ENCODE data around the gene NT5DC4. TPM values are rescaled to one million over a fixed set of nuclear protein-coding genes. Genes with fewer than 3 reads are reported as not detected.
A peak's percentile ranks its signal among the peaks of the same experiment; 100 is the strongest.
"Not testable (repeated sequence)": the region's sequence is repeated elsewhere in the genome, so short reads cannot be mapped to it uniquely, and the experiment has no call there.

Gene NT5DC4
- total RNA-seq, 3 donors from 2014 or later = not detected

GRCh38 chr2:112713926-112714325 lies 6.9 kb upstream of the NT5DC4 start:
- intact Hi-C loops (cut with DNase I, micrococcal nuclease) = no loop called here
- Histone ChIP-seq H3K4me3 (no peak overlapping the region), H3K36me3 (ENCODE audit: low read depth) (no peaks in the 10 kb centered on the region), H3K9me3 (no peaks in the 10 kb centered on the region), H3K4me1 (ENCODE audit: low read depth) (no peaks in the 10 kb centered on the region)
- no peak for TF ChIP-seq CTCF (IDR thresholded peaks at IDR 0.05)
- ATAC-seq = no peak
- DNase-seq = no peak

- H3K4me1 ChIP-seq (ENCODE audit: low read depth) = no peaks in the 10 kb centered on the region
- no peaks in the 10 kb centered on the region for H3K36me3 ChIP-seq (ENCODE audit: low read depth)
- intact Hi-C loops (cut with DNase I, micrococcal nuclease) = no loop called here
- DNase-seq (no peak), ATAC-seq (no peak)
- TF ChIP-seq CTCF (IDR thresholded peaks at IDR 0.05) = no peak
- no peak overlapping the region for H3K4me3 ChIP-seq
- H3K9me3 ChIP-seq = no peaks in the 10 kb centered on the region
Measured at GRCh38 chr2:112714331-112714730, 6.5 kb upstream of the NT5DC4 start.

- Histone ChIP-seq H3K4me1 (ENCODE audit: low read depth) (no peaks in the 10 kb centered on the region), H3K9me3 (no peaks in the 10 kb centered on the region), H3K4me3 (no peak overlapping the region), H3K36me3 (ENCODE audit: low read depth) (no peaks in the 10 kb centered on the region)
- no peak for DNase-seq
- intact Hi-C loops (cut with DNase I, micrococcal nuclease) = no loop called here
- TF ChIP-seq CTCF (IDR thresholded peaks at IDR 0.05) = no peak
- peak; percentile 27 for ATAC-seq
Measured at GRCh38 chr2:112714836-112715631, 5.8 kb upstream of the NT5DC4 start.

- H3K4me3 ChIP-seq; H3K9me3 ChIP-seq; ATAC-seq; DNase-seq; intact Hi-C loops (cut with DNase I, micrococcal nuclease); H3K36me3 ChIP-seq (ENCODE audit: low read depth); H3K4me1 ChIP-seq (ENCODE audit: low read depth): not testable (repeated sequence)
Measured at GRCh38 chr2:112716094-112716493, 4.7 kb upstream of the NT5DC4 start.

- H3K9me3 ChIP-seq; DNase-seq; H3K4me1 ChIP-seq (ENCODE audit: low read depth); ATAC-seq; H3K4me3 ChIP-seq; intact Hi-C loops (cut with DNase I, micrococcal nuclease); H3K36me3 ChIP-seq (ENCODE audit: low read depth): not testable (repeated sequence)
Measured at GRCh38 chr2:112716826-112717352, 3.9 kb upstream of the NT5DC4 start.

- Histone ChIP-seq H3K4me1 (ENCODE audit: low read depth) (no peaks in the 10 kb centered on the region), H3K4me3 (no peak overlapping the region), H3K36me3 (ENCODE audit: low read depth) (no peaks in the 10 kb centered on the region), H3K9me3 (no peaks in the 10 kb centered on the region)
- ATAC-seq = no peak
- DNase-seq = no peak
- intact Hi-C loops (cut with DNase I, micrococcal nuclease) = no loop called here
- no peak for TF ChIP-seq CTCF (IDR thresholded peaks at IDR 0.05)
Measured at GRCh38 chr2:112718863-112719370, 1.9 kb upstream of the NT5DC4 start.
